ENCODE results near the gene LIM2.
A peak's percentile ranks its signal among the peaks of the same experiment; 100 is the strongest.

LIM2 gene

GRCh38 chr19:51365211-51365964 is 22.4 kb downstream of the LIM2 start:
- DNase-seq: no peak

- no peak for DNase-seq
These were observed 23.3 kb downstream of the LIM2 start for GRCh38 chr19:51364200-51365106.

DNA sequence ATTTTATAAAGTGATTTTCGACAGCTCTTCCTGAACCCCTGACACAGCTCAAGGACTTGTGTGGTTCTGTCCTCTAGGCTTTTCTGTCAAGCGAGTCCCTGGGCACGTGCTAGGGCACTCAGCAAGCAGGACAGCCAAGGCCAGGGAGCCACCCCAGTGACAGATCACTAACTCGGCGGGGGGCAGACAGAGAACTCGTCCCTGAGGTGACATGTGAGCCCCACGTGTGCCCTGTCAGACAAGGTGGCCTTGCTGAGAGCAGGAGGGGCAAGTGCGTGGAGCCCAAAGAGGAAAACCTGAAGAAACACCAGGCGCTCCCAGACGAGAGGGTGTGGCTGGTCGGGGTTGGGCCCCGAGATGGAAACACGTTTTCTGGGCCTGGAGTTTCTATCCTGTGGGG is 26.5 kb downstream of the LIM2 start:
- DNase-seq: no peak

GRCh38 chr19:51359294-51359693 is 28.5 kb downstream of the LIM2 start:
- DNase-seq: no peak

DNA sequence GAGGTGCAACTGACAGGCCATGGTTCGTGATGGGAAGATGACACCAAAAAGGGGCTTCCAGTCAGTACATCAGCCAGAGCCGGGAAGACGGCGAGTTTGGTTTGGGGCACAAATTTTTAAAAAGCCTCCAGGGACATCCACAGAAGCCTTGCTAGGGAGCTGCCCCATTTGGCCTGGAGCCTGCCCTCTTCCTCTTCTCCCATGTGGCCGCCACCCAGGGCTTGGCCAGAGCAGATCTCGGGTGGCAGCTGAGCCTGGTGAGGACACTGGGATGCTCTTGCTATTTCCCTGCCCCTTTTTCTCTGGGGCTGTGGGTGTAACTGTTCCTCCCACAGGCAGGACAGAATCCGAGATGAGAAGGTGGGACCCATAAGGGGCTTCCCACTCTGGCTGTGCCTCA is 29.8 kb downstream of the LIM2 start:
- no peak for DNase-seq

DNA sequence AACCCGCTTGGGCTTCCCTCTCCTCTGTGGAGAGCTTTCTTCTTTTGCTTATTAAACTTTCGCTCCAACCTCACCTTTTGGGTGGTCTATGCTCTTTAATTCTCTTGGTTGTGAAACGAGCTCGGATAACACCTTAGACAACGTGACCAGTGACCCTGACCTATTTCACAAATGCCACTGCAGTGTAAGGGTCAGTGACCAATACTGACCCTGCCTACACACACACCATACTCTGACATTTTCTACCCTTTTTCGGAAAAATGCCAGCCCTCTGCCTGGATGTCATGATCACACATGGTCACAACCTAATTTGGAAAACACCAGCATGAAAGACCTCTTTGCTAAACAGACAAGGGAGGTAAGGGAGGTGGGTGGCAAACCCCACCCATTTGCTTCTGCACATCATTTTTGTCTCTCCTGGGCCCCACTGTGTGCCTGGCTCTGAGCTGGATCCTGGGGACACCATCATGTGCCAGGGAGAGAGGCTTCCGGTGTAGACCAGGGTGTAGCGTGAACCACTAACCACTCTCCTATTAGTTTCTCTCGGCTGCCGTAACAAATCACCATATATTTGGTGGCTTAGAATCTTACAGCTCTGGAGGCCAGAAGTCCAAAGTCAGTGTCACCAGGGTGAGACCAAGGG is 31.5 kb downstream of the LIM2 start:
- DNase-seq: no peak

GRCh38 chr19:51354742-51355148 is 33.0 kb downstream of the LIM2 start:
- no peak for DNase-seq

- DNase-seq: no peak
These were observed 33.6 kb downstream of the LIM2 start for GRCh38 chr19:51354103-51354741.

GRCh38 chr19:51352783-51353360 is 34.9 kb downstream of the LIM2 start:
- DNase-seq: no peak

GRCh38 chr19:51351266-51351990 is 36.3 kb downstream of the LIM2 start:
- no peak for DNase-seq

GRCh38 chr19:51347209-51347928 is 40.4 kb downstream of the LIM2 start:
- DNase-seq: no peak

- no peak for DNase-seq
These were observed 41.0 kb downstream of the LIM2 start for GRCh38 chr19:51346742-51347141.

DNA sequence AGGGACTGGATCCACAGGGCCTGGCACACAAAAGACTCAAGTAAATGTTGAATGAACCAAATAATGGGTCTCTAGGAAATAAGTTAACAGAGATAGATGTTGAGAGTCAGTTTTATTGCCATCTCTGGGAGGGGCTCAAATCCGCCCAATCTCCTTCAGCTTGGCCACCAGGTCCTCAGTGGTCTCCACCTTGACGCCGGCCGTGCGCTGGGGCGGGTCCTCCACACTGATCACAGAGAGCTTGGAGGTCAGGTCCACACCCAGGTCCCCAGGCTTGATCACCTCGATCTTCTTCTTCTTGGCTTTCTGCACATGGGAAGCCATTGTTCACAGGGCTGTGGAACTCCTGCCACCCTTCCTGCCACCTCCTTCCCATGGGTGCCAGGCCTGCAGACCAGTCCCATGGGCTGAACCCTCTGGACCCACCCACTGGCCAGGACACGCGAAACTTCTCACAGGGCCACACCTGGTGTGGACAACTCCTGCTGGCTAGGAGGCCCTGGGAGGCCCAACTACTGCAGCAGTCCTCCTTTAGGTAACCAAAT is 42.6 kb downstream of the LIM2 start:
- DNase-seq: no peak

- no peak for DNase-seq
These were observed 44.9 kb downstream of the LIM2 start for GRCh38 chr19:51342631-51343569.

GRCh38 chr19:51341976-51342580 is 45.7 kb downstream of the LIM2 start, which contains the start of gene VSIG10L:
Gene VSIG10L, minus strand, starts transcription at chr19:51342139. Its CDS starts 15 bp downstream, at chr19:51342124.
- DNase-seq: no peak

DNA sequence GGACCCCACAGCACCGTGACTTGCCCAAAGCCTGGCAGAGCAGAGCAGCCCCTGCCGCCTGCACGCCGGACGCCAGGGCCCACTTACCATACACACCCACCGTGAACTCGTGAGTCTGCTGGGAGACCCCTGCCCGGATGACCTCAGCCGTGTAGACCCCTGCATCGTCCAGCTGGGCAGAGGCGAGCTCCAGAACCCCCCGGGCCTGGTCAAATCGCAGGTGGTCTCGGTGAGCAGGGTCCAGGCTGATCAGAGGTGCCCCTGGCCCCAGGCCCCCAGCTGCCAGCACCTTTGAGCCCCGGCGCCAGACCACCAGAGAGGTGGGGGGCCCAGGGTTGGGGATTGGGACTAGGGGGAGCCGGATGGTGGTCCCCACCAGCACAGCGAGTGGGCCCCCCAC is 46.7 kb downstream of the LIM2 start:
- DNase-seq: no peak

GRCh38 chr19:51339687-51340656 is 47.8 kb downstream of the LIM2 start:
- DNase-seq: peak; percentile 89

DNA sequence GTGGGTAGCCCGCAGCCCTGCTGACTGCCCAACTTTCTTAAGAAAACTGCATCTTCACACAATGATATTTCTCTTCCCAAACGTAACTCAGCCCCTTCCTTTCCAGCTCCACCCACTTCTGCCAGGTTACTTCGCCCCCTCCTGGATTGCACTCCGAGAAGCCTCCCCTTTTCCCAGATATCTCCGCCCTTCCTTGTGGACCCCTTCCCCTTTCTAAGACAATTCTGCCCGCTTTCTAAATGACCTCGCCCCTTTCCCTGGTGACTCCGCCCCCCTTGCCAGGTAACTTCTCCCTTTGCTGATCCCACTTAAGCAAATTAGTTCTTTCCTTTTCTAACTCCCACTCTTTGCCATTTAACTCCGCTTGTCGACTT is 48.5 kb downstream of the LIM2 start:
- no peak for DNase-seq

Measured in DMS153 (cell line).